Left ventricle myocardium inferior (tissue), 1 donor: ENCODE results near the gene MRFAP1. TPM values are rescaled to one million over a fixed set of nuclear protein-coding genes. Genes with fewer than 3 reads are reported as not detected.

Experiments
- DNase-seq: peaks from one replicate; pipeline ENCODE4 v3.0.0-alpha.2; 2020
- H3K27ac ChIP-seq: fragments of 200-600 bp; replicated peaks from 2 replicates; pipeline ENCODE4 v1.8.0; 2021
- H3K27me3 ChIP-seq: fragments of 200-600 bp; 2 replicates; pipeline ENCODE4 v1.8.0; 2021; ENCODE audit warnings: low read depth
- H3K36me3 ChIP-seq: fragments of 200-600 bp; 2 replicates; pipeline ENCODE4 v1.8.0; 2021
- H3K4me1 ChIP-seq: fragments of 200-600 bp; 2 replicates; pipeline ENCODE4 v1.8.0; 2021
- H3K4me3 ChIP-seq: fragments of 200-600 bp; 2 replicates; pipeline ENCODE4 v1.8.0; 2021; ENCODE audit warnings: mild to moderate bottlenecking, moderate library complexity
- H3K9me3 ChIP-seq: fragments of 200-600 bp; replicated peaks from 2 replicates; pipeline ENCODE4 v1.8.0; 2021
- intact Hi-C: fragments of 100-400 bp; cut with micrococcal nuclease; formaldehyde crosslinking; loops from one replicate; pipeline ENCODE4 v1.11.0; 2022
- total RNA-seq: library from RNA; stranded (reverse); fragmentation: NEBNext Ultra II Directional; extraction: Animal tissue kit (Norgen Biotek cat#: 25700); gene quantifications from one replicate; pipeline ENCODE4 v1.2.1, GENCODE V29; 2021
- TF ChIP-seq, protein P1 (sequence below): fragments of 200-600 bp; IDR thresholded peaks from 2 replicates; pipeline ENCODE4 v1.8.0; 2021; ENCODE audit warnings: antibody characterized with exemption, mild to moderate bottlenecking, borderline replicate concordance
- donor health status: DM: no; HTN: yes; CAD: no; lungs with severe emphysema.

MRFAP1 gene
- total RNA-seq, 1 donor from 2014 or later: 223 TPM

DNA sequence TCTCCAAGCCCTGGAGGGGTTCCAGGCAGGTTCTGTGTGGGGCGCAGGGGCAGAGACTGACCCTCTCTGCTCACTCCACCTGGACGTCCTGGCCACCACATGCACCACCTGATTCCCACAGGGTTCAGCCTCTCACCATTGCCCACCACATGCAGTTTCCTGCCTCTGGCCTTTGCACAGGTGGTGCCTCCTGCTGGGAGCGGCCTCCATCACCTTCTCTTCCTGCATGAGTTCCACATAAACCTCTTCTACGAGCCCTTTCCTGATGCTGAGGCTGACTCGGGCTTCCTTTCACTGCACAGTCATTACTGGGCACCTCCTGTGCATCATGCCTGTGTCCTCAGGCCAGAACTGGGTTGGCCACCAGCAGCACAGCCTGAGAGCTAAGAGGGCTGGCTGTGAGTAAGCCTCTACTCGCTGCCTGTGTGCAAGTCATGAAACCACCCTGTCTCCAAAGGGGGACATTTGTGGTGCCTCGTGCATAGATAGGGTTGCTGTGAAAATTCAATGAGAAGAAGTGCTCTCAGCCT is 45.6 kb upstream of the MRFAP1 start:
- peaks cover 39% of the 10 kb centered on the region for H3K36me3 ChIP-seq
- no peaks in the 10 kb centered on the region for H3K27me3 ChIP-seq
- H3K4me3 ChIP-seq: no peak overlapping the region
- H3K4me1 ChIP-seq: no peaks in the 10 kb centered on the region
- no peak overlapping the region for H3K27ac ChIP-seq
- H3K9me3 ChIP-seq: no peaks in the 10 kb centered on the region
- no peak for DNase-seq
- TF ChIP-seq, protein P1, sequence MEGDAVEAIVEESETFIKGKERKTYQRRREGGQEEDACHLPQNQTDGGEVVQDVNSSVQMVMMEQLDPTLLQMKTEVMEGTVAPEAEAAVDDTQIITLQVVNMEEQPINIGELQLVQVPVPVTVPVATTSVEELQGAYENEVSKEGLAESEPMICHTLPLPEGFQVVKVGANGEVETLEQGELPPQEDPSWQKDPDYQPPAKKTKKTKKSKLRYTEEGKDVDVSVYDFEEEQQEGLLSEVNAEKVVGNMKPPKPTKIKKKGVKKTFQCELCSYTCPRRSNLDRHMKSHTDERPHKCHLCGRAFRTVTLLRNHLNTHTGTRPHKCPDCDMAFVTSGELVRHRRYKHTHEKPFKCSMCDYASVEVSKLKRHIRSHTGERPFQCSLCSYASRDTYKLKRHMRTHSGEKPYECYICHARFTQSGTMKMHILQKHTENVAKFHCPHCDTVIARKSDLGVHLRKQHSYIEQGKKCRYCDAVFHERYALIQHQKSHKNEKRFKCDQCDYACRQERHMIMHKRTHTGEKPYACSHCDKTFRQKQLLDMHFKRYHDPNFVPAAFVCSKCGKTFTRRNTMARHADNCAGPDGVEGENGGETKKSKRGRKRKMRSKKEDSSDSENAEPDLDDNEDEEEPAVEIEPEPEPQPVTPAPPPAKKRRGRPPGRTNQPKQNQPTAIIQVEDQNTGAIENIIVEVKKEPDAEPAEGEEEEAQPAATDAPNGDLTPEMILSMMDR: no peak
- intact Hi-C loops: no loop called here

DNA sequence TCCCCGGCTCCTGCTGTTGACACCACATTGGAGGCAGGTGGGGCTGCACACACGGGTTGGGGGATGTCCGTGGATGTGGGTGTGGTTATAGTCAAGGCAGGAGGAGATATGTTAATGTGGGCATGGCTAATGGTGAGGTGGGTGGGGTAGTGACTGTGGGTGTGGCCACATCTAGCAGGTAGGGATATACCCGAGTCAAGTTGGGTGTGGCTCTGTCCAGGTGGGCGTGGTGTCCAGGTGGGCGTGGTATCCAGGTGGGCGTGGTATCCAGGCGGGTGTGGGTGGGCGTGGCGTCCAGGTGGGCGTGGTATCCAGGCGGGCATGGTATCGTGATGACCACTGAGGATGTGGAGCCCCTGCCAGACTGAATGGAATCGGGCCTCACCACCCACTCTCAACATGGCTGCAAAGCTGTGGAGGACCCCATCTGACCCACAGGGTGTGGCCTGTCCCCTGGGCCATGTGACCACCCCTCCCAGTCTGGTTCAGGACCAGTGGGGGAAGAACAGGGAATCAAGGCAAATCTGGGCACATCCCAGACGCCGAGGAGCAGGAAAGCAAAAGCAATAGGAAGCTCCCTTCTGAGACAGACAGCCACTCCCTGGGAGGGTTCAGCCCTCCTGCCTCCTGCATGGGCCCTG is 44.5 kb upstream of the MRFAP1 start:
- H3K4me3 ChIP-seq: no peak overlapping the region
- no peak overlapping the region for H3K27ac ChIP-seq
- no peaks in the 10 kb centered on the region for H3K4me1 ChIP-seq
- intact Hi-C loops: no loop called here
- H3K9me3 ChIP-seq: no peaks in the 10 kb centered on the region
- TF ChIP-seq, protein P1: no peak
- no peak for DNase-seq
- H3K36me3 ChIP-seq: peaks cover 42% of the 10 kb centered on the region
- H3K27me3 ChIP-seq: no peaks in the 10 kb centered on the region

- TF ChIP-seq, protein P1: no peak
- H3K27me3 ChIP-seq: no peaks in the 10 kb centered on the region
Observed at GRCh38 chr4:6596948-6597347, 43.5 kb upstream of the MRFAP1 start.

GRCh38 chr4:6598127-6598526 is 42.4 kb upstream of the MRFAP1 start:
- Histone ChIP-seq H3K36me3 (peaks cover 53% of the 10 kb centered on the region), H3K4me3 (no peak overlapping the region)
- no peak for DNase-seq

More at GRCh38 chr4:6596948-6597347, 43.5 kb upstream of the MRFAP1 start:
- peaks cover 43% of the 10 kb centered on the region for H3K36me3 ChIP-seq
- H3K27ac ChIP-seq: no peak overlapping the region
- H3K4me1 ChIP-seq: no peaks in the 10 kb centered on the region
- no peak for DNase-seq
- intact Hi-C loops: no loop called here
- H3K4me3 ChIP-seq: no peak overlapping the region
- H3K9me3 ChIP-seq: no peaks in the 10 kb centered on the region

GRCh38 chr4:6598641-6599040 is 41.8 kb upstream of the MRFAP1 start:
- Histone ChIP-seq H3K27ac (no peak overlapping the region), H3K27me3 (no peaks in the 10 kb centered on the region), H3K9me3 (no peaks in the 10 kb centered on the region), H3K4me1 (no peaks in the 10 kb centered on the region), H3K36me3 (peaks cover 49% of the 10 kb centered on the region), H3K4me3 (no peak overlapping the region)
- no peak for DNase-seq
- intact Hi-C loops: no loop called here
- TF ChIP-seq, protein P1: no peak

More at GRCh38 chr4:6598127-6598526, 42.4 kb upstream of the MRFAP1 start:
- H3K27me3 ChIP-seq: no peaks in the 10 kb centered on the region
- H3K9me3 ChIP-seq: no peaks in the 10 kb centered on the region
- no peak overlapping the region for H3K27ac ChIP-seq
- TF ChIP-seq, protein P1: no peak
- H3K4me1 ChIP-seq: no peaks in the 10 kb centered on the region
- intact Hi-C loops: no loop called here
